HepG2 (cell line): ENCODE data around the gene ELMOD1. TPM values are rescaled to one million over a fixed set of nuclear protein-coding genes. Genes with fewer than 3 reads are reported as not detected.

ENCODE experiments used
- ATAC-seq: fragments of 200-7000 bp; cut with Tn5 transposase; 3 replicates; pipeline ENCODE4 v1.9.1; 2020; ENCODE audit warnings: mild to moderate bottlenecking, moderate library complexity
- BruUV-seq: library from RNA; stranded (reverse); fragments of 400-500 nt; replicated peaks from 2 replicates; lab custom pipeline; 2021; lab: Mats Ljungman, UMichigan
- CTCF ChIA-PET: fragments of 300-600 bp; formaldehyde crosslinking; extraction: SDS; loops from one replicate; lab custom pipeline; 2021; ENCODE audit warnings: low total read pairs, inconsistent platforms, low intra/inter-chr PET ratio; lab: Yijun Ruan, JAX
- POLR2A ChIA-PET: fragments of 350-600 bp; sonication (Branson Sonifier 250); formaldehyde crosslinking; loops from one replicate; lab custom pipeline; 2020; ENCODE audit warnings: antibody characterized with exemption, inconsistent platforms; lab: Yijun Ruan, JAX
- DNase-seq: peaks from one replicate; pipeline ENCODE4 v3.0.0-alpha.2; 2015; ENCODE audit warnings: low spot score
- FAIRE-seq: peaks from 3 replicates; lab custom pipeline; 2011; peaks lifted over from hg19 to GRCh38; lab: Jason Lieb, UNC
- H2AFZ ChIP-seq: one replicate; pipeline ENCODE4 v1.6.1; 2011; ENCODE audit warnings: low read length, inconsistent platforms
- H3K27ac ChIP-seq: fragments of 300-600 bp; 3 replicates; pipeline ENCODE4 v1.8.0; 2011; ENCODE audit warnings: mixed run types, mild to moderate bottlenecking, mixed read lengths, low read length, inconsistent platforms; ENCODE audit not compliant: insufficient read depth; ENCODE audit errors: extremely low read length
- H3K27me3 ChIP-seq, 2 experiments: fragments of 200-600 bp in 1 of 2; 2 replicates in 1 of 2; 3 replicates in 1 of 2; pipeline versions ENCODE4 v1.6.0 to v1.8.0; 2011; ENCODE audit warnings: low read length in 2 of 2, mild to moderate bottlenecking in 2 of 2, moderate library complexity in 2 of 2, inconsistent platforms in 1 of 2; ENCODE audit not compliant: insufficient read depth in 2 of 2, control insufficient read depth in 1 of 2
- H3K36me3 ChIP-seq, 2 experiments: fragments of 200-600 bp in 1 of 2; replicated peaks in 1 of 2; 2 replicates in 1 of 2; 3 replicates in 1 of 2; pipeline versions ENCODE4 v1.5.1 to v1.8.0; 2011; ENCODE audit warnings: low read length in 2 of 2, inconsistent platforms in 1 of 2; ENCODE audit not compliant: insufficient read depth in 2 of 2, control insufficient read depth in 1 of 2
- H3K4me1 ChIP-seq: 2 replicates; pipeline ENCODE4 v1.5.1; 2012; ENCODE audit warnings: low read length, inconsistent platforms; ENCODE audit not compliant: insufficient read depth
- H3K4me2 ChIP-seq: 2 replicates; pipeline ENCODE4 v1.6.0; 2011; ENCODE audit warnings: low read depth, low read length, inconsistent platforms
- H3K4me3 ChIP-seq, 3 experiments: fragments of 200-600 bp in 1 of 3; sonication (generic), shearing (Covaris generic) in 1 of 3; replicated peaks in 1 of 3; 2 replicates each; pipeline ENCODE4 v1.5.1; 2011 to 2016; ENCODE audit warnings: low read length in 3 of 3, inconsistent platforms in 2 of 3, low read depth in 2 of 3, mild to moderate bottlenecking in 2 of 3, control low read depth in 1 of 3, mixed read lengths in 1 of 3; ENCODE audit not compliant: insufficient read depth in 1 of 3
- H3K79me2 ChIP-seq: one replicate; pipeline ENCODE4 v1.6.1; 2011; ENCODE audit warnings: low read length, inconsistent platforms; ENCODE audit not compliant: insufficient read depth
- H3K9ac ChIP-seq: 2 replicates; pipeline ENCODE4 v1.6.0; 2011; ENCODE audit warnings: mild to moderate bottlenecking, low read depth, low read length, inconsistent platforms; ENCODE audit not compliant: insufficient read depth
- H3K9me3 ChIP-seq: 2 replicates; pipeline ENCODE4 v1.5.1; 2012; ENCODE audit warnings: mild to moderate bottlenecking, low read length
- H4K20me1 ChIP-seq: 2 replicates; pipeline ENCODE4 v1.6.0; 2011; ENCODE audit warnings: inconsistent platforms, mild to moderate bottlenecking, low read length, moderate library complexity; ENCODE audit not compliant: insufficient read depth
- ELF3 ChIP-seq: IDR thresholded peaks from 2 replicates; pipeline ENCODE4 v1.6.1; 2016; ENCODE audit warnings: missing genetic modification reagents, missing compliant biosample characterization
- NPAS2 ChIP-seq: sonication (generic); formaldehyde crosslinking; IDR thresholded peaks from 2 replicates; pipeline ENCODE4 v1.8.0; 2022; ENCODE audit warnings: mild to moderate bottlenecking, missing genetic modification reagents, borderline replicate concordance
- POLR2A ChIP-seq, 2 experiments: IDR thresholded peaks; 2 replicates each; pipeline ENCODE4 v1.6.1; 2011; ENCODE audit warnings: low read depth in 2 of 2, low read length in 2 of 2, mild to moderate bottlenecking in 1 of 2, moderate library complexity in 1 of 2; ENCODE audit not compliant: insufficient read depth in 1 of 2
- ZHX2 ChIP-seq, 2 experiments: sonication (generic) in 1 of 2; formaldehyde crosslinking in 1 of 2; IDR thresholded peaks; 2 replicates each; pipeline versions ENCODE4 v1.6.1 to v1.9.0; 2014 to 2022; ENCODE audit warnings: antibody characterized with exemption in 1 of 2, borderline replicate concordance in 1 of 2, inconsistent platforms in 1 of 2, low read depth in 1 of 2, missing genetic modification reagents in 1 of 2
- ZNF326 ChIP-seq: sonication (generic); formaldehyde crosslinking; IDR thresholded peaks from 2 replicates; pipeline ENCODE4 v1.4.0; 2020; ENCODE audit warnings: missing genetic modification reagents, borderline replicate concordance
- ZNF709 ChIP-seq: sonication (generic); formaldehyde crosslinking; IDR thresholded peaks from 2 replicates; pipeline ENCODE4 v1.5.0; 2020; ENCODE audit warnings: mild to moderate bottlenecking, missing genetic modification reagents
- WGBS: methylation state at CpG from one replicate; pipeline ENCODE4 v1.1.6; 2017; ENCODE audit warnings: low lambda C conversion rate; 5-methylcytosine and 5-hydroxymethylcytosine counted together
- in situ Hi-C: cut with HindIII; loops from 2 replicates; pipeline ENCODE4 v1.10.0; 2017; ENCODE audit warnings: low pct_unique_long_range_greater_than_20kb; ENCODE audit not compliant: extremely low pct_ligation_motif_present
- intact Hi-C: fragments of 100-400 bp; cut with micrococcal nuclease; formaldehyde crosslinking; loops from one replicate; pipeline ENCODE4 v1.10.0; 2022; ENCODE audit not compliant: unreplicated experiment
- polyA plus RNA-seq, 8 experiments: library from polyadenylated mRNA; depleted of rRNA in 3 of 8; stranded (reverse) in 7 of 8; unstranded in 1 of 8; fragments of >200 nt; fragmentation: Illumina TruSeq in 4 of 8; extraction: Trizol in 4 of 8; gene quantifications; 2 replicates each; pipeline versions ENCODE4 v1.2.1 to v1.2.3, GENCODE V29; 2011 to 2016; ENCODE audit warnings: low read depth in 4 of 8, missing spikeins in 1 of 8, mixed read lengths in 1 of 8; ENCODE audit not compliant: insufficient read depth in 1 of 8
- total RNA-seq, 5 experiments: library from RNA; depleted of rRNA; stranded (reverse); fragments of >200 nt; fragmentation: Illumina TruSeq; extraction: Trizol; gene quantifications; 2 replicates each; pipeline ENCODE4 v1.2.3, GENCODE V29; 2016; ENCODE audit warnings: low read depth in 1 of 5
- TF ChIP-seq, protein P1 (sequence below): sonication (generic); formaldehyde crosslinking; IDR thresholded peaks from 2 replicates; pipeline ENCODE4 v1.4.0; 2020; ENCODE audit warnings: mild to moderate bottlenecking, low read depth, missing genetic modification reagents
- TF ChIP-seq, protein P2 (sequence below): sonication (generic); formaldehyde crosslinking; IDR thresholded peaks from 2 replicates; pipeline ENCODE4 v1.8.0; 2022; ENCODE audit warnings: missing genetic modification reagents, mild to moderate bottlenecking, moderate library complexity, borderline replicate concordance
- TF ChIP-seq, protein P3 (sequence below): sonication (generic); formaldehyde crosslinking; conservative IDR thresholded peaks from 2 replicates; pipeline ENCODE4 v1.4.0; 2020; ENCODE audit warnings: mild to moderate bottlenecking, missing genetic modification reagents, moderate library complexity

ELMOD1 gene
- total and polyA plus RNA-seq, 2 of the 13 experiments (the other 11 are each of a cell fraction or from before 2014, with no cell fraction given): not detected

GRCh38 chr11:107587306-107587979, 3.5 kb upstream of the ELMOD1 start:
- in situ Hi-C loops: no loop called here
- no peak for ATAC-seq
- no peaks in the 10 kb centered on the region for H3K36me3 ChIP-seq
- H3K4me1 ChIP-seq: peaks cover 21% of the 10 kb centered on the region
- no peak overlapping the region for H3K4me3 ChIP-seq
- H2AFZ ChIP-seq: no peak overlapping the region
- no TSS peak for BruUV-seq
- CTCF ChIA-PET: no interaction called here
- no peak overlapping the region for H3K9ac ChIP-seq
- intact Hi-C loops: no loop called here
- no peaks in the 10 kb centered on the region for H3K9me3 ChIP-seq
- H3K4me2 ChIP-seq: no peak overlapping the region
- H4K20me1 ChIP-seq: no peaks in the 10 kb centered on the region
- no peak overlapping the region for H3K27ac ChIP-seq
- DNase-seq: no peak
- POLR2A ChIA-PET: no interaction called here
- WGBS: under 1% methylated on average over 5 of the region's 5 CpGs
- no peak for FAIRE-seq
- peaks cover 0 to 36% of the 10 kb centered on the region in 2 experiments; a peak in 3 of 5 replicates for H3K27me3 ChIP-seq
- H3K79me2 ChIP-seq: no peaks in the 10 kb centered on the region
- TF ChIP-seq, protein P1, sequence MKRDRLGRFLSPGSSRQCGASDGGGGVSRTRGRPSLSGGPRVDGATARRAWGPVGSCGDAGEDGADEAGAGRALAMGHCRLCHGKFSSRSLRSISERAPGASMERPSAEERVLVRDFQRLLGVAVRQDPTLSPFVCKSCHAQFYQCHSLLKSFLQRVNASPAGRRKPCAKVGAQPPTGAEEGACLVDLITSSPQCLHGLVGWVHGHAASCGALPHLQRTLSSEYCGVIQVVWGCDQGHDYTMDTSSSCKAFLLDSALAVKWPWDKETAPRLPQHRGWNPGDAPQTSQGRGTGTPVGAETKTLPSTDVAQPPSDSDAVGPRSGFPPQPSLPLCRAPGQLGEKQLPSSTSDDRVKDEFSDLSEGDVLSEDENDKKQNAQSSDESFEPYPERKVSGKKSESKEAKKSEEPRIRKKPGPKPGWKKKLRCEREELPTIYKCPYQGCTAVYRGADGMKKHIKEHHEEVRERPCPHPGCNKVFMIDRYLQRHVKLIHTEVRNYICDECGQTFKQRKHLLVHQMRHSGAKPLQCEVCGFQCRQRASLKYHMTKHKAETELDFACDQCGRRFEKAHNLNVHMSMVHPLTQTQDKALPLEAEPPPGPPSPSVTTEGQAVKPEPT (CRISPR knock-in tag): no peak
- TF ChIP-seq ZNF326 (CRISPR knock-in tag) (no peak), NPAS2 (CRISPR knock-in tag) (no peak), ZNF709 (CRISPR knock-in tag) (no peak), ELF3 (CRISPR knock-in tag) (no peak), ZHX2 (IDR thresholded peaks at IDR 0.05; ENCODE audit: low read depth) (no peak), ZHX2 (CRISPR knock-in tag; IDR thresholded peaks at IDR 0.05; ENCODE audit: borderline replicate concordance) (no peak), POLR2A (IDR thresholded peaks at IDR 0.05; ENCODE audit: insufficient read depth in 1 of 2, low read depth in 2 of 2, low read length in 2 of 2) (no peak)
- TF ChIP-seq, protein P2, sequence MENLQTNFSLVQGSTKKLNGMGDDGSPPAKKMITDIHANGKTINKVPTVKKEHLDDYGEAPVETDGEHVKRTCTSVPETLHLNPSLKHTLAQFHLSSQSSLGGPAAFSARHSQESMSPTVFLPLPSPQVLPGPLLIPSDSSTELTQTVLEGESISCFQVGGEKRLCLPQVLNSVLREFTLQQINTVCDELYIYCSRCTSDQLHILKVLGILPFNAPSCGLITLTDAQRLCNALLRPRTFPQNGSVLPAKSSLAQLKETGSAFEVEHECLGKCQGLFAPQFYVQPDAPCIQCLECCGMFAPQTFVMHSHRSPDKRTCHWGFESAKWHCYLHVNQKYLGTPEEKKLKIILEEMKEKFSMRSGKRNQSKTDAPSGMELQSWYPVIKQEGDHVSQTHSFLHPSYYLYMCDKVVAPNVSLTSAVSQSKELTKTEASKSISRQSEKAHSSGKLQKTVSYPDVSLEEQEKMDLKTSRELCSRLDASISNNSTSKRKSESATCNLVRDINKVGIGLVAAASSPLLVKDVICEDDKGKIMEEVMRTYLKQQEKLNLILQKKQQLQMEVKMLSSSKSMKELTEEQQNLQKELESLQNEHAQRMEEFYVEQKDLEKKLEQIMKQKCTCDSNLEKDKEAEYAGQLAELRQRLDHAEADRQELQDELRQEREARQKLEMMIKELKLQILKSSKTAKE: no peak
- TF ChIP-seq, protein P3, sequence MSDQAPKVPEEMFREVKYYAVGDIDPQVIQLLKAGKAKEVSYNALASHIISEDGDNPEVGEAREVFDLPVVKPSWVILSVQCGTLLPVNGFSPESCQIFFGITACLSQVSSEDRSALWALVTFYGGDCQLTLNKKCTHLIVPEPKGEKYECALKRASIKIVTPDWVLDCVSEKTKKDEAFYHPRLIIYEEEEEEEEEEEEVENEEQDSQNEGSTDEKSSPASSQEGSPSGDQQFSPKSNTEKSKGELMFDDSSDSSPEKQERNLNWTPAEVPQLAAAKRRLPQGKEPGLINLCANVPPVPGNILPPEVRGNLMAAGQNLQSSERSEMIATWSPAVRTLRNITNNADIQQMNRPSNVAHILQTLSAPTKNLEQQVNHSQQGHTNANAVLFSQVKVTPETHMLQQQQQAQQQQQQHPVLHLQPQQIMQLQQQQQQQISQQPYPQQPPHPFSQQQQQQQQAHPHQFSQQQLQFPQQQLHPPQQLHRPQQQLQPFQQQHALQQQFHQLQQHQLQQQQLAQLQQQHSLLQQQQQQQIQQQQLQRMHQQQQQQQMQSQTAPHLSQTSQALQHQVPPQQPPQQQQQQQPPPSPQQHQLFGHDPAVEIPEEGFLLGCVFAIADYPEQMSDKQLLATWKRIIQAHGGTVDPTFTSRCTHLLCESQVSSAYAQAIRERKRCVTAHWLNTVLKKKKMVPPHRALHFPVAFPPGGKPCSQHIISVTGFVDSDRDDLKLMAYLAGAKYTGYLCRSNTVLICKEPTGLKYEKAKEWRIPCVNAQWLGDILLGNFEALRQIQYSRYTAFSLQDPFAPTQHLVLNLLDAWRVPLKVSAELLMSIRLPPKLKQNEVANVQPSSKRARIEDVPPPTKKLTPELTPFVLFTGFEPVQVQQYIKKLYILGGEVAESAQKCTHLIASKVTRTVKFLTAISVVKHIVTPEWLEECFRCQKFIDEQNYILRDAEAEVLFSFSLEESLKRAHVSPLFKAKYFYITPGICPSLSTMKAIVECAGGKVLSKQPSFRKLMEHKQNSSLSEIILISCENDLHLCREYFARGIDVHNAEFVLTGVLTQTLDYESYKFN: no peak
